Adipose tissue (tissue), 3 donors: ENCODE results near the gene CAMSAP2. TPM values are rescaled to one million over a fixed set of nuclear protein-coding genes. Genes with fewer than 3 reads are reported as not detected.
"Not testable (repeated sequence)": the region's sequence is repeated elsewhere in the genome, so short reads cannot be mapped to it uniquely, and the experiment has no call there.

Experiments used
- H3K27ac ChIP-seq: one replicate; pipeline ENCODE4 v1.5.1; 2013; ENCODE audit warnings: low read depth, low read length
- WGBS, 3 donors: extraction: QIAGEN DNeasy Blood & Tissue Kit; methylation state at CpG; one replicate each; pipeline ENCODE4 v1.1.7; 2013; 5-methylcytosine and 5-hydroxymethylcytosine counted together
- polyA plus RNA-seq, 3 donors: library from polyadenylated mRNA; stranded (reverse); fragments of 200-250 nt; gene quantifications; one replicate each; pipeline ENCODE4 v1.2.3, GENCODE V29; 2013
- donor health status: healthy with polysubstance abuse.
- donor health status: Bipolar disorder and iron deficiency.
- donor health status: healthy.

The CAMSAP2 gene
- polyA plus RNA-seq, 3 donors, result 2.3 to 12.6 (median 11.7) TPM

GRCh38 chr1:200732438-200732837 lies 6.3 kb upstream of the CAMSAP2 start:
- no peak overlapping the region for H3K27ac ChIP-seq
- 74 to 87% (median 76%) methylated on average over 7 of the region's 7 CpGs for WGBS, 3 donors

GRCh38 chr1:200733907-200734306 lies 4.8 kb upstream of the CAMSAP2 start:
- no peak overlapping the region for H3K27ac ChIP-seq
- 84 to 92% (median 90%) methylated on average over 6 of the region's 6 CpGs for WGBS, 3 donors

- 79 to 88% (median 87%) methylated on average over 8 of the region's 8 CpGs for whole genome bisulfite sequencing, 3 donors
- no peak overlapping the region for H3K27ac ChIP-seq
Observed at GRCh38 chr1:200737647-200738291, 924 bp upstream of the CAMSAP2 start.

DNA sequence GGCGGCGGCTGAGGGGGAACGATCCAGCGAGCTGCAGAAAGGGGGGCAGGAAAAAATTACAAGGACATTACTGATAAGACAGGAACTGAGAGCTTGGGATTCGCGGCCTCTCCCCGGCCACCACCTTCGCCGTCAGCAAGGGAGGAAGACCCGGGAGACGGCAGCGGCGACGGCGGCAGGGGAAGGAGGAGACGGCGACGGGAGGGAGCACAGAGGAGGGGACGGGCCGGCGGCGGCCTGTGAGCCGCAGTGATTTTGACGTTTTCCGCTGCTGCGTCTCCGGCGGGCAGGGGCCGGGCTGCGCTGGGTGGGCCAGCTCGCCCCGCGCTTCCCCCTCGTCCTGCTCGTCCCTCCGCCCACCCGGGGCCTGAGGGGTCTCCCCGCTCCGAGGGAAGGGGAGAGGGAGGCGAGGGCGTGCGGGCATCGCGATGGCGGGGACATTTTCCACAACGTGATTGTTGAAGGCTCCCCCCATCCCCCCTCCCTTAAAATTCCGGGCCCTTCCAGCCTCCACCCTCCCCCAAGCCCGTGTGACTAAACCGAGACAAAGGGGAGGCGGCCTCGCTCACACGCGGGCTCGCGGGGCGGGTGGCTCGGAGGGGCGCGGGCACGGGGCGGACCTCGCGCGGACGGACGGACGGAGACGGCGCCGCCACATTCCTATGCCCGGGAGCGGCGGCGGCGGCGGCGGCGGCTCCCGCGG lies 407 bp downstream of the CAMSAP2 start:
- WGBS, 3 donors, result 0 to 1% (median 1%) methylated on average over 56 to 78 of the region's 80 CpGs
- peak overlapping the region; percentile 91 for H3K27ac ChIP-seq

GRCh38 chr1:200739702-200740570 lies 1.2 kb downstream of the CAMSAP2 start:
- 2 to 11% (median 3%) methylated on average over 23 to 26 of the region's 26 CpGs for whole genome bisulfite sequencing, 3 donors
- peak overlapping the region; percentile 78 for H3K27ac ChIP-seq

GRCh38 chr1:200740571-200741208 lies 2.0 kb downstream of the CAMSAP2 start:
- no peak overlapping the region for H3K27ac ChIP-seq
- WGBS, 3 donors, result 8 to 53% (median 14%) methylated on average over 3 of the region's 3 CpGs

GRCh38 chr1:200741551-200742207 lies 3.0 kb downstream of the CAMSAP2 start:
- 35 to 46% (median 38%) methylated on average over 3 of the region's 3 CpGs for WGBS, 3 donors
- H3K27ac ChIP-seq, result no peak overlapping the region

DNA sequence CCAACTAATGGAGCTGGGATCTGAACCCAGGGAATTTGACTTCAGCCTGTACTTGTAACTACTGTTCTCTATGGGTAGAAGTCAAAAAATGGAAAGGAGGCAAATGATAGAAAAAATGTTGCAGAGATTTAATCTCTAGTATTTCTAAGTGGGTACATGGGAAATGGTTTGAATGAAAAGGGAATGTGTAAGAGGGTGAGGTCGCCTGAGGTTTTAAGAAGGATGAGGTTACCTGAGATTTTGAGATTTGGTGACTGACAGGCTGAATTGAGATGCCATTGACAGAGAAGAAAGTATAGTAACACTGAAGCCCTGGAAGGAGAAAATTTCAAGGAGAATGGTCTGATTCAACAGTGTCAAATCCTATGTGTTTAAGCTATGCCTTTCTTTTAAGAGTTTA lies 5.5 kb downstream of the CAMSAP2 start:
- WGBS, 3 donors, result 85 to 93% (median 91%) methylated on average over 1 of the region's 1 CpG
- no peak overlapping the region for H3K27ac ChIP-seq

GRCh38 chr1:200749090-200749489 lies 10.4 kb downstream of the CAMSAP2 start:
- H3K27ac ChIP-seq, result no peak overlapping the region

GRCh38 chr1:200750749-200751148 lies 12.1 kb downstream of the CAMSAP2 start:
- 94 to 97% (median 96%) methylated on average over 10 of the region's 10 CpGs for WGBS, 3 donors
- H3K27ac ChIP-seq, result not testable (repeated sequence)

GRCh38 chr1:200751717-200752116 lies 13.0 kb downstream of the CAMSAP2 start:
- no peak overlapping the region for H3K27ac ChIP-seq
- WGBS, 3 donors, result 76 to 91% (median 89%) methylated on average over 2 of the region's 2 CpGs

GRCh38 chr1:200753650-200754198 lies 15.0 kb downstream of the CAMSAP2 start:
- no peak overlapping the region for H3K27ac ChIP-seq
- WGBS, 3 donors, result 86 to 90% (median 87%) methylated on average over 5 of the region's 5 CpGs

- H3K27ac ChIP-seq, result no peak overlapping the region
- 95 to 99% (median 97%) methylated on average over 3 of the region's 3 CpGs for WGBS, 3 donors
Observed at GRCh38 chr1:200755456-200755855, 16.8 kb downstream of the CAMSAP2 start.

- H3K27ac ChIP-seq, result no peak overlapping the region
Observed at GRCh38 chr1:200762089-200762488, 23.4 kb downstream of the CAMSAP2 start.

GRCh38 chr1:200767321-200767720 lies 28.6 kb downstream of the CAMSAP2 start:
- no peak overlapping the region for H3K27ac ChIP-seq

GRCh38 chr1:200771625-200772555 lies 33.2 kb downstream of the CAMSAP2 start:
- no peak overlapping the region for H3K27ac ChIP-seq
- 93 to 95% (median 95%) methylated on average over 5 of the region's 5 CpGs for WGBS, 3 donors

GRCh38 chr1:200774311-200774710 lies 35.6 kb downstream of the CAMSAP2 start:
- H3K27ac ChIP-seq, result no peak overlapping the region
- 33 to 56% (median 40%) methylated on average over 2 of the region's 2 CpGs for whole genome bisulfite sequencing, 3 donors
